ENCODE data around the gene BEGAIN. TPM values are rescaled to one million over a fixed set of nuclear protein-coding genes. Genes with fewer than 3 reads are reported as not detected.

BEGAIN gene
- polyA plus RNA-seq, 1 donor from 2014 or later = 10.9 TPM

DNA sequence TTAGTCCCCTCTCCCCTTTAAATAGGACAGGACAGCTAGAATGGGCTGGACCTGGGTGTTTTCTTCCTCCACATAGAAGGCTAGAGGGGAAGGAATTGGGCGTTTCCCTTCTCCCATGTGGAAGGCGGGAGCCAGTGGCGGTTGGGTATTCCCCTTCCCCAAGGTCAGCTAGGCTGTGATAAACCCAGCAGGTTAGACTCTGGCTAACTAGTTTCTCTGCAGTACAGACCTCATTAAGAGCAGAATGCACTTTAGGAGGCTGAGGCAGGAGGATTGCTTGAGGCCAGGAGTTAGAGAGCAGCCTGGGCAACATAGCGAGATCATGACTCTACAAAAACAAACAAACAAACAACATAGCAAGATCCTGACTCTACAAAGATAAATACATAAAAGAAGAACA lies 92.6 kb downstream of the BEGAIN start:
- H3K9ac ChIP-seq (ENCODE audit: low read length) = no peak overlapping the region
- H4K20me1 ChIP-seq (ENCODE audit: insufficient read depth) = no peaks in the 10 kb centered on the region
- H3K27me3 ChIP-seq (ENCODE audit: insufficient read depth, low read depth, low read length) = no peaks in the 10 kb centered on the region
- no peaks in the 10 kb centered on the region for H3K9me2 ChIP-seq (ENCODE audit: insufficient read depth, low read length)
- H3K4me2 ChIP-seq (ENCODE audit: low read length) = no peak overlapping the region
- no peaks in the 10 kb centered on the region for H3K9me3 ChIP-seq (ENCODE audit: low read length)
- no peak overlapping the region for H2AFZ ChIP-seq (ENCODE audit: low read depth, low read length)
- no peak overlapping the region for H3K27ac ChIP-seq (ENCODE audit: low read length)
- H3F3A ChIP-seq (ENCODE audit: insufficient read depth, low read length, poor library complexity, severe bottlenecking) = no peaks in the 10 kb centered on the region
- no peaks in the 10 kb centered on the region for H3K36me3 ChIP-seq (ENCODE audit: insufficient read depth, low read length)
- TF ChIP-seq TAF1 (IDR thresholded peaks at IDR 0.05; ENCODE audit: low read depth) (no peak), EP300 (conservative IDR thresholded peaks at IDR 0.05; ENCODE audit: poor library complexity, severe bottlenecking) (no peak), SMC3 (conservative IDR thresholded peaks at IDR 0.05; ENCODE audit: poor library complexity) (no peak), MXI1 (conservative IDR thresholded peaks at IDR 0.05; ENCODE audit: poor library complexity, severe bottlenecking) (no peak), RAD21 (conservative IDR thresholded peaks at IDR 0.05) (no peak), POLR2AphosphoS5 (IDR thresholded peaks at IDR 0.05) (no peak), EZH2 (IDR thresholded peaks at IDR 0.05; ENCODE audit: borderline replicate concordance, insufficient read depth, low read length, poor library complexity, severe bottlenecking) (no peak)
- TF ChIP-seq, protein P1, sequence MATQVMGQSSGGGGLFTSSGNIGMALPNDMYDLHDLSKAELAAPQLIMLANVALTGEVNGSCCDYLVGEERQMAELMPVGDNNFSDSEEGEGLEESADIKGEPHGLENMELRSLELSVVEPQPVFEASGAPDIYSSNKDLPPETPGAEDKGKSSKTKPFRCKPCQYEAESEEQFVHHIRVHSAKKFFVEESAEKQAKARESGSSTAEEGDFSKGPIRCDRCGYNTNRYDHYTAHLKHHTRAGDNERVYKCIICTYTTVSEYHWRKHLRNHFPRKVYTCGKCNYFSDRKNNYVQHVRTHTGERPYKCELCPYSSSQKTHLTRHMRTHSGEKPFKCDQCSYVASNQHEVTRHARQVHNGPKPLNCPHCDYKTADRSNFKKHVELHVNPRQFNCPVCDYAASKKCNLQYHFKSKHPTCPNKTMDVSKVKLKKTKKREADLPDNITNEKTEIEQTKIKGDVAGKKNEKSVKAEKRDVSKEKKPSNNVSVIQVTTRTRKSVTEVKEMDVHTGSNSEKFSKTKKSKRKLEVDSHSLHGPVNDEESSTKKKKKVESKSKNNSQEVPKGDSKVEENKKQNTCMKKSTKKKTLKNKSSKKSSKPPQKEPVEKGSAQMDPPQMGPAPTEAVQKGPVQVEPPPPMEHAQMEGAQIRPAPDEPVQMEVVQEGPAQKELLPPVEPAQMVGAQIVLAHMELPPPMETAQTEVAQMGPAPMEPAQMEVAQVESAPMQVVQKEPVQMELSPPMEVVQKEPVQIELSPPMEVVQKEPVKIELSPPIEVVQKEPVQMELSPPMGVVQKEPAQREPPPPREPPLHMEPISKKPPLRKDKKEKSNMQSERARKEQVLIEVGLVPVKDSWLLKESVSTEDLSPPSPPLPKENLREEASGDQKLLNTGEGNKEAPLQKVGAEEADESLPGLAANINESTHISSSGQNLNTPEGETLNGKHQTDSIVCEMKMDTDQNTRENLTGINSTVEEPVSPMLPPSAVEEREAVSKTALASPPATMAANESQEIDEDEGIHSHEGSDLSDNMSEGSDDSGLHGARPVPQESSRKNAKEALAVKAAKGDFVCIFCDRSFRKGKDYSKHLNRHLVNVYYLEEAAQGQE (IDR thresholded peaks at IDR 0.05; ENCODE audit: borderline replicate concordance) = no peak
- TF ChIP-seq, protein P2, sequence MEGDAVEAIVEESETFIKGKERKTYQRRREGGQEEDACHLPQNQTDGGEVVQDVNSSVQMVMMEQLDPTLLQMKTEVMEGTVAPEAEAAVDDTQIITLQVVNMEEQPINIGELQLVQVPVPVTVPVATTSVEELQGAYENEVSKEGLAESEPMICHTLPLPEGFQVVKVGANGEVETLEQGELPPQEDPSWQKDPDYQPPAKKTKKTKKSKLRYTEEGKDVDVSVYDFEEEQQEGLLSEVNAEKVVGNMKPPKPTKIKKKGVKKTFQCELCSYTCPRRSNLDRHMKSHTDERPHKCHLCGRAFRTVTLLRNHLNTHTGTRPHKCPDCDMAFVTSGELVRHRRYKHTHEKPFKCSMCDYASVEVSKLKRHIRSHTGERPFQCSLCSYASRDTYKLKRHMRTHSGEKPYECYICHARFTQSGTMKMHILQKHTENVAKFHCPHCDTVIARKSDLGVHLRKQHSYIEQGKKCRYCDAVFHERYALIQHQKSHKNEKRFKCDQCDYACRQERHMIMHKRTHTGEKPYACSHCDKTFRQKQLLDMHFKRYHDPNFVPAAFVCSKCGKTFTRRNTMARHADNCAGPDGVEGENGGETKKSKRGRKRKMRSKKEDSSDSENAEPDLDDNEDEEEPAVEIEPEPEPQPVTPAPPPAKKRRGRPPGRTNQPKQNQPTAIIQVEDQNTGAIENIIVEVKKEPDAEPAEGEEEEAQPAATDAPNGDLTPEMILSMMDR (IDR thresholded peaks at IDR 0.05; ENCODE audit: poor library complexity, severe bottlenecking) = no peak
- H3K4me3 ChIP-seq (ENCODE audit: low read length) = no peak overlapping the region
- no peaks in the 10 kb centered on the region for H3K79me2 ChIP-seq (replicated peaks; ENCODE audit: insufficient read depth, low read length)

DNA sequence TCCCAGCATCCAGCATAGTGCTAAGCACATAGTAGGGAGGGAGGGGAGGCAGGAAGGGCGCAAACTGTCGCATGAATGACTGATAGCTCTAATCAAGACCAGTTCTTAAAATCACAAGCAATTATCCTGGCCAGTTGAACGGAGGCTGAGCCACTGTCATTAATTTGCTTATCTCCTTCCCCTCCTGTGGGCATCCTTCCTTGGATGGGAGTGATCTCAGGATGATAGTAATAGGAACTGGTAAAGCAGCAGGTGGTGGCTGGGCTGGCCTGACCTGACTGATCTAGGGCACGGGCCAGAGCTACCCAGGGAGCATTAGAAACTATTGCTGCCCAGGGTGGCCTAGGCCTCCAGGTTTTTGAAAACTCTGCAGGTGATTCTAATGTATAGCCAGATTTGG lies 97.0 kb downstream of the BEGAIN start:
- Histone ChIP-seq H3K9me2 (ENCODE audit: insufficient read depth, low read length) (no peaks in the 10 kb centered on the region), H3K36me3 (ENCODE audit: insufficient read depth, low read length) (no peaks in the 10 kb centered on the region), H2AFZ (ENCODE audit: low read depth, low read length) (no peak overlapping the region), H3K4me2 (ENCODE audit: low read length) (no peak overlapping the region), H4K20me1 (ENCODE audit: insufficient read depth) (no peaks in the 10 kb centered on the region), H3K9ac (ENCODE audit: low read length) (no peak overlapping the region), H3K27ac (ENCODE audit: low read length) (no peak overlapping the region), H3K9me3 (ENCODE audit: low read length) (no peaks in the 10 kb centered on the region), H3K4me3 (ENCODE audit: low read length) (no peak overlapping the region), H3F3A (ENCODE audit: insufficient read depth, low read length, poor library complexity, severe bottlenecking) (no peaks in the 10 kb centered on the region), H3K79me2 (replicated peaks; ENCODE audit: insufficient read depth, low read length) (no peaks in the 10 kb centered on the region), H3K27me3 (ENCODE audit: insufficient read depth, low read depth, low read length) (no peaks in the 10 kb centered on the region)
- no peak for TF ChIP-seq MXI1 (conservative IDR thresholded peaks at IDR 0.05; ENCODE audit: poor library complexity, severe bottlenecking)
- no peak for TF ChIP-seq EZH2 (IDR thresholded peaks at IDR 0.05; ENCODE audit: borderline replicate concordance, insufficient read depth, low read length, poor library complexity, severe bottlenecking)
- no peak for TF ChIP-seq SMC3 (conservative IDR thresholded peaks at IDR 0.05; ENCODE audit: poor library complexity)
- no peak for TF ChIP-seq POLR2AphosphoS5 (IDR thresholded peaks at IDR 0.05)
- TF ChIP-seq, protein P2 (IDR thresholded peaks at IDR 0.05; ENCODE audit: poor library complexity, severe bottlenecking) = no peak
- TF ChIP-seq, protein P1 (IDR thresholded peaks at IDR 0.05; ENCODE audit: borderline replicate concordance) = no peak
- TF ChIP-seq EP300 (conservative IDR thresholded peaks at IDR 0.05; ENCODE audit: poor library complexity, severe bottlenecking) = no peak
- TF ChIP-seq RAD21 (conservative IDR thresholded peaks at IDR 0.05) = no peak
- TF ChIP-seq TAF1 (IDR thresholded peaks at IDR 0.05; ENCODE audit: low read depth) = no peak
